K562 (cell line): ENCODE data around the gene SFXN3. TPM values are rescaled to one million over a fixed set of nuclear protein-coding genes. Genes with fewer than 3 reads are reported as not detected.

Experiments used
- BCLAF1 ChIP-seq, 2 experiments: fragments of 450-650 bp in 1 of 2; IDR thresholded peaks; 2 replicates each; pipeline ENCODE4 v1.6.1; 2011 to 2017; ENCODE audit warnings: low read depth in 2 of 2, antibody characterized with exemption in 1 of 2, borderline replicate concordance in 1 of 2, low read length in 1 of 2, mild to moderate bottlenecking in 1 of 2, mixed read lengths in 1 of 2; ENCODE audit not compliant: control insufficient read depth in 1 of 2
- CHD7 ChIP-seq: fragments of 200-600 bp; sonication (generic); IDR thresholded peaks from one replicate; pipeline ENCODE4 v1.6.1; 2012; ENCODE audit warnings: mild to moderate bottlenecking, low read depth, low read length, inconsistent platforms
- CREB3L1 ChIP-seq: fragments of 450-650 bp; IDR thresholded peaks from 2 replicates; pipeline ENCODE4 v1.6.1; 2014; ENCODE audit warnings: low read depth, mild to moderate bottlenecking, moderate library complexity, borderline replicate concordance
- HMG20A ChIP-seq: fragments of 450-650 bp; formaldehyde crosslinking; conservative IDR thresholded peaks from 2 replicates; pipeline ENCODE4 v1.4.0; 2020; ENCODE audit warnings: mild to moderate bottlenecking, mixed read lengths
- IFI16 ChIP-seq: fragments of 250-450 bp; sonication (Bioruptor Pico); IDR thresholded peaks from 2 replicates; pipeline ENCODE4 v2.1.2; 2022; ENCODE audit warnings: mild to moderate bottlenecking, inconsistent platforms
- MITF ChIP-seq: IDR thresholded peaks from 2 replicates; pipeline ENCODE4 v1.6.1; 2014; ENCODE audit warnings: antibody characterized with exemption
- NFRKB ChIP-seq: fragments of 450-650 bp; IDR thresholded peaks from 2 replicates; pipeline ENCODE4 v1.6.1; 2016; ENCODE audit warnings: low read depth
- POLR2A ChIP-seq: fragments of 450-650 bp; conservative IDR thresholded peaks from 2 replicates; pipeline ENCODE4 v1.6.1; 2016
- SUPT5H ChIP-seq: fragments of 450-650 bp; IDR thresholded peaks from 2 replicates; pipeline ENCODE4 v1.6.1; 2016
- XRCC3 ChIP-seq: fragments of 450-650 bp; IDR thresholded peaks from 2 replicates; pipeline ENCODE4 v1.6.1; 2017; ENCODE audit warnings: mild to moderate bottlenecking, moderate library complexity
- polyA plus RNA-seq, 8 experiments: library from polyadenylated mRNA; depleted of rRNA in 4 of 8; stranded (reverse) in 5 of 8; unstranded in 3 of 8; fragments of >200 nt; fragmentation: Nextera tagmentation in 2 of 8; fragmentation: Illumina TruSeq in 1 of 8; extraction: Ambion mirVana in 2 of 8; extraction: Trizol in 1 of 8; gene quantifications; 2 replicates each; pipeline versions ENCODE4 v1.2.1 to v1.2.3, GENCODE V29; 2011 to 2014; ENCODE audit warnings: inconsistent platforms in 1 of 8, missing spikeins in 1 of 8
- total RNA-seq, 7 experiments: library from RNA; depleted of rRNA in 6 of 7; stranded (reverse); fragments of >200 nt in 6 of 7; fragmentation: Illumina TruSeq in 2 of 7; extraction: Trizol in 2 of 7; gene quantifications; 2 replicates each; pipeline versions ENCODE4 v1.2.1 to v1.2.3, GENCODE V29; 2011 to 2021; ENCODE audit warnings: low replicate concordance in 1 of 7

Gene SFXN3
- total and polyA plus RNA-seq, 9 of the 15 experiments (the other 6 are each of a cell fraction or from before 2014, with no cell fraction given): 0.24 to 4.6 (median 0.86) TPM

- no peak for TF ChIP-seq CHD7
- TF ChIP-seq NFRKB: 0 out of 2 replicates have a peak, but pooled peaks have one; percentile 27
- peak; percentile 8; the same call in 1 of the 2 replicates for TF ChIP-seq POLR2A
- TF ChIP-seq CREB3L1: no peak
- TF ChIP-seq XRCC3: no peak
- no peak for TF ChIP-seq BCLAF1 (IDR thresholded peaks at IDR 0.05; ENCODE audit: borderline replicate concordance in 1 of 2, control insufficient read depth in 1 of 2, low read depth in 2 of 2, low read length in 1 of 2)
- TF ChIP-seq HMG20A: no peak
- 0 out of 2 replicates have a peak, but pooled peaks have one; percentile 37 for TF ChIP-seq SUPT5H
- TF ChIP-seq IFI16 (CRISPR knock-in tag): no peak
- no peak for TF ChIP-seq MITF
These were observed 30.7 kb downstream of the SFXN3 start, which contains the start of gene KAZALD1 (continued) for GRCh38 chr10:101061624-101062231.
